ENCODE results near the gene NFXL1. TPM values are rescaled to one million over a fixed set of nuclear protein-coding genes. Genes with fewer than 3 reads are reported as not detected.

NFXL1 gene
- total RNA-seq, 1 donor from 2014 or later = 3.8 TPM

- DNase-seq (no peak), ATAC-seq (ENCODE audit: poor library complexity) (no peak)
- intact Hi-C loops (cut with DNase I) = no loop called here
Observed at GRCh38 chr4:47839259-47839658, 75.1 kb downstream of the NFXL1 start.

DNA sequence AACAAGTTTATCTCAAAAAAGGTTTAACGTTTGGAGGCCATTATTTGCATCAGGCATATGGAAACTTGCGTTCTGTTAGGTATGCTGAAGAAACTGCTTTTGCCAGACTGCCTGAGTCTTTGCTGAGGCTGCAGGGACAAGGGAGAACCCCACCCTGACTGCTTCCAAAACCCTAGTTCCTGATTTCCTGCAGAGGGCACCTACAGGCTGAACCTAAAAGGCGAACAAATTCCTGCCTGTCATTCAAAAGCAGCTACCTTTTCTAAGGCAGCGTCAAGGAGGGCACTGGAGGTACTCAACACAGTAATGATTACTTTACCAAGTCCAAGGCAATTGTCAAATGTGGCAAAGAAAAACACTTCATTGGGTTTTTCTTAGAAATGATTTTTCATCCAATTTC, 75.9 kb downstream of the NFXL1 start:
- DNase-seq (no peak), ATAC-seq (ENCODE audit: poor library complexity) (no peak)
- intact Hi-C loops (cut with DNase I) = no loop called here

- intact Hi-C loops (cut with DNase I) = loop anchor here (2.0 kb wide), 1 partner anchor 133 kb away; no protein-coding TSS in a partner anchor
- ATAC-seq (ENCODE audit: poor library complexity) (peak; percentile 13), DNase-seq (no peak)
Observed at GRCh38 chr4:47837908-47838294, 76.5 kb downstream of the NFXL1 start, which contains the start of gene CORIN. Gene CORIN, minus strand, starts transcription at chr4:47838067. Its CDS starts 118 bp downstream, at chr4:47837949.

DNA sequence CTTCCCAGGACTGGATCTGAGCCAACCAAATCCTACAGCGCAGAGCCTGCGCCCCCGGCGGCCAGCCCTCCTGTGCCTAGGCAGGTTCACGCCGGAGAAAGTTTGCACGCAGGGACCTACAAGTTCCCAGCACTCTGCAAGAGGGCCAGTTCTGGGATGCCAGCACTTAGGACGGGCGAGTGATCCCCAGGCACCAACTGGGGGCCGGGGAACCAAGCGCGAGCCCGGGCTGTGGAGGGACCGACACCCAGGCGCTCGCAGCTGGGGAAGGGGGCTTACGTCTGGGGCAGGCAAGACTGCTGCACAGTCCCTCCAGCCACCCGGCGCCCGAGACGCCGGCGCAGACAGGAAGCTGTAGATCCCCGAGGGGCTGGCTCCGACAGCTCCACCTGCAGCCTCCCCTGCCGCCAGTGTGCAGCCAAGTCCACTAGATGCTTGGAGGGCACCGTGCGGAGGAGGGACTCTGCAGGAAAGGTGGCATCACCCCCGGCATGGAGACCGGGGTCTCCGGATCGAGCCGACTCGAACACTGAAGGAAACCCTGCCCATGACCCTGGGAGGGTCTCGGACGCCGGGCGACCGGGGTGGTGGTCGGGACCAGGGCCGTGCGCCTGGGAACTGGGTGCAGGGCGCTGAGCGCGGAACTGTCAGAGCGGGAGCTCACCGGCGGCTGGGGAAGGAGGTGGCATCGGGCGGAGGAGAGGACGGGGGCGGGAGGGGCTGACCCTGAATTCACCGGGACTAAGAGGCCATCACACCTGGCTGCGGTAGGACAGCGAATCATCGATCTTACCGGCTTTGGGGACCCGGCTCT, 77.1 kb downstream of the NFXL1 start:
- ATAC-seq (ENCODE audit: poor library complexity) (peak; percentile 71), DNase-seq (peak; percentile 59)
- intact Hi-C loops (cut with DNase I) = loop anchor here (2.0 kb wide), 1 partner anchor 132 kb away; no protein-coding TSS in a partner anchor

GRCh38 chr4:47836641-47837093, 77.7 kb downstream of the NFXL1 start:
- peak; percentile 89 for DNase-seq
- peak; percentile 89 for ATAC-seq (ENCODE audit: poor library complexity)
- intact Hi-C loops (cut with DNase I) = loop anchor here (2.0 kb wide), 1 partner anchor 132 kb away; no protein-coding TSS in a partner anchor

- ATAC-seq (ENCODE audit: poor library complexity) = no peak
- intact Hi-C loops (cut with DNase I) = no loop called here
Observed at GRCh38 chr4:47835494-47835893, 78.9 kb downstream of the NFXL1 start.

DNA sequence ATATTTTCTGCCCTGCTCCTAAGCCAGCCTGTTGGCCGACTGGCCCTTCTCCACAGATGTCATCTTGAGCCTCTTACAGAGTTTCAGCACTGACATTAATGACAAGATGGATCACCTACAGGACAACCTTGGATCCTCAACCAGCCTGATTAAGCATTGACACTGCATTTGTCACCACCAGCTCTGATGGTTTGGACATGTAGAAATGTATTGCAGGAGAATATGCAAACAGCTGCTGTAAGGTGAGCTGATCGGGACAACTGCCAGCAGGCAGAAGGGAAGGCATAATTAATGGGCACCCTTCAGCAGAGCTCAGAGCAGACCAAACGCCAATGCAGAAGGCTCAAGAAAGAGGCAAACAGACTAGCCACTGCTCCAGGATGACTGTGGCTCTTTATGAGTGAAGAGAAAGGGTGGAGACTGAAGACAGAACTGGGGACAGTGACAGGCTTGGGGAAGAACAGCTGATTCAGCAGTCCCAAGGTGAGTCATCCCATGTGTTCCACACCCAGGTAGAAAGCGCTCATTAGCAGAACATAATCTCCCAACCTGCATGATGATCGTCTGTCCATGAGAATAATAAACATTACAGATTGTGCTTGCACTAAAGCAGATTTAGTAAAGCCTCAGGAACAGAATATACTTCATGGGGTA, 83.2 kb downstream of the NFXL1 start:
- ATAC-seq (ENCODE audit: poor library complexity) (peak; percentile 53), DNase-seq (peak; percentile 53)
- intact Hi-C loops (cut with DNase I) = loop anchor here (5.0 kb wide), 1 partner anchor 44 kb away; no protein-coding TSS in a partner anchor

More at GRCh38 chr4:47835494-47835893, 78.9 kb downstream of the NFXL1 start:
- DNase-seq = no peak

DNA sequence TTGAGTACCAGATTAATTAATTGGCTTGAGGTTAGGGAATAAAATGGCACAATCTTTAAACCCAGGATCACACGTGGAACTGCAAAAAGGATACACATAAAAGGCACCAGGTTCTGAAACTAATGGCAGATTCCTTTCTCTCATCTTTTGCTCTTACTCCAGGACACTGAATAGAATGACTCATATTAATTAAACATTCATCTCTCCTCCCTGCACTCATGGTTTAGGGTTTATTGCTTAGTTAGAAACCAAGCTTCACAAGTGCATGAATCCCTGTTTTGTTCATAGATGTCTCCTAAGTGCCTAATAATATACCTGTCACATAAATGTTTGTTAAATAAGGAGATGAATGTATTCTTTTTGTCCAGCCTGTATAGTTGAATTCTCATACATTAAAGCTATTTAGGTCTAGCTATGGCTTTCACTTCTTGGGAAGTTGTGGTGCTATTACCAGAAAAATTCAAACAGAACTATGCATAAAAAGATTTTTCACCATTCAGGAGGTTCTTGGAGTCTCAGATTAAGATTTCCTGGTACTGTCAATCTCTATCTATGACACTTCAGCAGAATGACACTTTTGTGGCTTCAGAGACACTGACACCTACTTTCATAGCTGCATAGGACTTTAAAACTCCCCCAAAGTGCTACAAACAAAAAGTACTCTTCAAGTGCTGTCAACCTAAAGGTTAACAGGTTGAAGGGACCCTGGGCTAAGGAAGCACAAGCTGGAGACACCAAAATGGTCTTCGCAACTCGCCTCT, 83.9 kb downstream of the NFXL1 start:
- intact Hi-C loops (cut with DNase I) = loop anchor here (5.0 kb wide), 1 partner anchor 43 kb away; no protein-coding TSS in a partner anchor
- peak; percentile 16 for ATAC-seq (ENCODE audit: poor library complexity)

DNA sequence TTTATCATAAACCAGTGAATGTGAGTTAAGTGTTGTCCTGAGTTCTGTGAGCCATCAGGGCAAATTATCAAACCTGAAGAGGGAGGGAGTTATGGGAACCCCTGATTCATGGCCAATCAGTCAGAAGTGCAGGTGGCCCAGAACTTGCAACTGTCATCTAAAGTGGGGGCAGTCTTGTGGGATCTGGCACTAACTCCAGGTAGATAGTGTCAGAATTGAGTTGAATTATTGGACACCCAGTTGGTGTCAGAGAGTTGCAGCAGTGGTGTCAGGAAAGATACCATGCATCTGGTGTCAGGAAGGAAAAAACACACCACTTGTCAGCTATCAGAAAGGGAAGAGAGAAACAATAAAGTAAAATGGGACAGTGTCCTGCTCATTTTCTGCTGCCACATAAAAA, 84.9 kb downstream of the NFXL1 start:
- intact Hi-C loops (cut with DNase I) = no loop called here
- peak; percentile 44 for DNase-seq
- peak; percentile 66 for ATAC-seq (ENCODE audit: poor library complexity)

More for the DNA sequence above, 83.9 kb downstream of the NFXL1 start:
- DNase-seq = no peak

GRCh38 chr4:47827343-47828047, 86.9 kb downstream of the NFXL1 start:
- no peak for DNase-seq
- intact Hi-C loops (cut with DNase I) = no loop called here
- no peak for ATAC-seq (ENCODE audit: poor library complexity)

GRCh38 chr4:47824840-47825239, 89.5 kb downstream of the NFXL1 start:
- DNase-seq = peak; percentile 73
- peak; percentile 88 for ATAC-seq (ENCODE audit: poor library complexity)
- intact Hi-C loops (cut with DNase I) = no loop called here

- no peak for DNase-seq
- intact Hi-C loops (cut with DNase I) = no loop called here
- no peak for ATAC-seq (ENCODE audit: poor library complexity)
Observed at GRCh38 chr4:47819178-47819577, 95.2 kb downstream of the NFXL1 start.

DNA sequence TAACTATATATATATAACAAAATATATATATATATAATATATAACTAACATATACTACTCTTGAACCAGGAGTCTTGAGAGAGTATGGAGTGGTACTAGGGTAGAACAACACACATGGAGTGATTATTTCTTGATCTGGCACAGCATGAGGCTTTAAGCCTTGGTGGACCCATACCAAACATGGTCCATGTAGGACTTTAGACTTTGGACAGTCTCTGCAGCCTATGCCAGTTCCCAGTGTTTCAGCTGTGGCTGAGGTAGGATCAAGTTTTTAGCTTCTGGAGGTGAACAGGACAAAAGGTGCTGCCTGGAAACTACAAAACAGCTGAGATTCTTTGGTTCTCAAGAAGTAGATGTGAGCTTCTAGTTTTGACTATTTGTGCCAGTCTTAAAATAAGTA, 97.1 kb downstream of the NFXL1 start:
- intact Hi-C loops (cut with DNase I) = no loop called here
- DNase-seq (no peak), ATAC-seq (ENCODE audit: poor library complexity) (no peak)

GRCh38 chr4:47816748-47817147, 97.6 kb downstream of the NFXL1 start:
- ATAC-seq (ENCODE audit: poor library complexity) (no peak), DNase-seq (no peak)
- intact Hi-C loops (cut with DNase I) = no loop called here

DNA sequence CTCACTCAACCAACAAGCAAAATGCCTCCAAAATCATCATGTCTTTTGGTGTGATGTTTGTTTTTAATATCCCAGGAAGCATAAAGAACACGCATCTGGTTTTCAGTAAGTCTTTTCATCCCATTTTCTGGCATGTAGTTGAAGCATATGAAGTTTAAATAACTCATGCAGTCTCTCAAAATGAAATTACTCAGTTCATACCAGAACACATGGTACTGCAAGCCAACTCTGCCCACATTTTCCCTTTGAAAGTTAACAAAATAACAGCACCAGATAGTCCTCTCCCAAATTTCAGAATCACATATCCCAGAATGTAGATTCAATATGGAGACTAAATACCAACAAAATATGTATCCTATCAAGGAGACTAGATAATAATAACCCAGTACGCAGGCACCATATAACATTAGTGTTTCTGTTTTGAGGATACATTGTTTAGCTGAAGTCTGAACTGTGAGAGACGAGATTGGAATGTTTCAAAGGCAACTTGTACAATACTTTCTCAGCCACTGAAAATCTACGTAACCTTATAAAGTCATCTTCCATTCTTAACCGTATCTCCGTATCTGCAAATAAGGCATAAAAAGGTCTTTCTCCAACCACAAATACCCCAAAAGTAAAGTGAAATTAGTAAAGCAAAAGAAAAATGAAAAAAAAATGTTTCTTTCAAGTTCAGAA, 99.6 kb downstream of the NFXL1 start:
- no peak for ATAC-seq (ENCODE audit: poor library complexity)
- intact Hi-C loops (cut with DNase I) = no loop called here

GRCh38 chr4:47809654-47810203, 104.7 kb downstream of the NFXL1 start:
- DNase-seq (no peak), ATAC-seq (ENCODE audit: poor library complexity) (no peak)
- intact Hi-C loops (cut with DNase I) = no loop called here

More for the DNA sequence above, 99.6 kb downstream of the NFXL1 start:
- no peak for DNase-seq

DNA sequence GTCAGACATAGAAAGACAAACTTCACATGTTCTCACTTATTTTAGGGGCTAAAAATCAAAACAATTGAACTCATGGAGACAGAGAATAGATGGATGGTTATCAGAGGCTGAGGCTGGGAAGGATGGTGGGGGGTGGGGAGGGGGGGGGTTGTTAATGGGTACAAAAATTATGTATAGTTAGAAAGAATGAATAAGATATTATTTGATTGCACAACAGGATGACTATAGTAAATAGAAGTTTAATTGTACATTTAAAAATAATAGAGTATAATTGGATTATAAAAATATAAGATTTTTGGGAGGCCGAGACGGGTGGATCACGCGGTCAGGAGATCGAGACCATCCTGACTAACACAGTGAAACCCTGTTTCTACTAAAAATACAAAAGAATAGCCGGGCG, 109.8 kb downstream of the NFXL1 start:
- intact Hi-C loops (cut with DNase I) = no loop called here

More for the DNA sequence above, 109.8 kb downstream of the NFXL1 start:
- no peak for DNase-seq
- ATAC-seq (ENCODE audit: poor library complexity) = no peak

All from Right ventricle myocardium superior (tissue), 1 donor.